ENCODE measurements around the gene WIPF2.
A peak's percentile ranks its signal among the peaks of the same experiment; 100 is the strongest.

Gene WIPF2

GRCh38 chr17:40329839-40330794, 111.0 kb downstream of the WIPF2 start:
- Histone ChIP-seq H3K4me1 (ENCODE audit: control insufficient read depth, insufficient read depth, low read length) (peaks cover 19% of the 10 kb centered on the region), H3K36me3 (ENCODE audit: control insufficient read depth in 2 of 2, insufficient read depth in 1 of 2, low read length in 2 of 2) (peaks cover 0 to 23% of the 10 kb centered on the region in 2 experiments; a peak in 2 of 3 replicates), H3K27ac (ENCODE audit: extremely low read depth, low read depth, low read length) (no peak overlapping the region), H3K4me3 (ENCODE audit: low read depth, low read length) (no peak overlapping the region), H3K9me3 (ENCODE audit: control insufficient read depth, insufficient read depth, low read depth, low read length) (no peaks in the 10 kb centered on the region)
- ChIA-PET CTCF (interaction anchor here (0.8 to 1.6 kb wide), 3 partner anchors 8 to 27 kb away, joined by 3 to 8 read pairs (median 4); no protein-coding TSS in a partner anchor), POLR2A (interaction anchor here (1.8 kb wide), 1 partner anchor 13 kb away, joined by 9 read pairs; no protein-coding TSS in a partner anchor)
- TF ChIP-seq ZFHX2 (tag by site-specific recombination; conservative IDR thresholded peaks at IDR 0.05): peak; percentile 97
- TF ChIP-seq ZNF211 (tag by site-specific recombination; IDR thresholded peaks at IDR 0.05; ENCODE audit: low read depth): no peak
- no peak for TF ChIP-seq ZNF112 (tag by site-specific recombination; IDR thresholded peaks at IDR 0.05)
- TF ChIP-seq PRDM1 (tag by site-specific recombination; IDR thresholded peaks at IDR 0.05): no peak
- TF ChIP-seq PRDM10 (tag by site-specific recombination; IDR thresholded peaks at IDR 0.05): peak; percentile 30
- TF ChIP-seq ZNF10 (tag by site-specific recombination; IDR thresholded peaks at IDR 0.05): 0 out of 2 replicates have a peak, but pooled peaks have one; percentile 29
- TF ChIP-seq KLF9 (tag by site-specific recombination; IDR thresholded peaks at IDR 0.05; ENCODE audit: low read depth): no peak
- no peak for TF ChIP-seq ZNF623 (tag by site-specific recombination; IDR thresholded peaks at IDR 0.05)
- 0 out of 2 replicates have a peak, but pooled peaks have one; percentile 24 for TF ChIP-seq HIC1 (tag by site-specific recombination; IDR thresholded peaks at IDR 0.05)
- TF ChIP-seq KLF7 (tag by site-specific recombination; IDR thresholded peaks at IDR 0.05; ENCODE audit: borderline replicate concordance): no peak
- no peak for TF ChIP-seq ZBTB17 (tag by site-specific recombination; IDR thresholded peaks at IDR 0.05)
- TF ChIP-seq ZNF280C (tag by site-specific recombination; IDR thresholded peaks at IDR 0.05): no peak
- TF ChIP-seq ZNF843 (tag by site-specific recombination; IDR thresholded peaks at IDR 0.05): no peak
- peak; percentile 97 for TF ChIP-seq EGR2 (tag by site-specific recombination; IDR thresholded peaks at IDR 0.05; ENCODE audit: low read depth)
- peak; percentile 86 for TF ChIP-seq GLIS1 (tag by site-specific recombination; IDR thresholded peaks at IDR 0.05)
- TF ChIP-seq GLIS2 (tag by site-specific recombination; IDR thresholded peaks at IDR 0.05): peak; percentile 47
- peak; percentile 40; the same call in 1 of the 2 replicates for TF ChIP-seq ZNF600 (tag by site-specific recombination; IDR thresholded peaks at IDR 0.05)
- 0 out of 2 replicates have a peak, but pooled peaks have one; percentile 48 for TF ChIP-seq ZBTB48 (tag by site-specific recombination; IDR thresholded peaks at IDR 0.05)
- TF ChIP-seq ZNF692 (tag by site-specific recombination; IDR thresholded peaks at IDR 0.05): peak; percentile 43; the same call in 1 of the 2 replicates
- no peak for TF ChIP-seq OSR2 (tag by site-specific recombination; IDR thresholded peaks at IDR 0.05)
- no peak for TF ChIP-seq ZFP3 (tag by site-specific recombination; IDR thresholded peaks at IDR 0.05; ENCODE audit: low read depth)
- peak; percentile 78 for TF ChIP-seq ZNF398 (tag by site-specific recombination; IDR thresholded peaks at IDR 0.05)
- no peak for TF ChIP-seq BCL6B (tag by site-specific recombination; IDR thresholded peaks at IDR 0.05)
